LNCaP clone FGC (cell line): ENCODE measurements around the gene VLDLR.

Experiments used
- DNase-seq: peaks from one replicate; pipeline ENCODE4 v3.0.0-alpha.2; 2011; ENCODE audit warnings: low read depth
- H3K4me3 ChIP-seq: 2 replicates; pipeline ENCODE4 v1.5.1; 2011; ENCODE audit warnings: mild to moderate bottlenecking, low read depth, low read length, control low read depth
- CTCF ChIP-seq: IDR thresholded peaks from 2 replicates; pipeline ENCODE4 v1.5.1; 2012; ENCODE audit warnings: mild to moderate bottlenecking; ENCODE audit not compliant: control insufficient read depth, insufficient read depth; ENCODE audit errors: extremely low read depth

VLDLR gene

GRCh38 chr9:2674141-2674824 is 52.7 kb downstream of the VLDLR start:
- DNase-seq = no peak
- no peak overlapping the region for H3K4me3 ChIP-seq
- TF ChIP-seq CTCF = no peak

- H3K4me3 ChIP-seq = no peak overlapping the region
- TF ChIP-seq CTCF = no peak
- no peak for DNase-seq
Observed at GRCh38 chr9:2675834-2676233, 54.2 kb downstream of the VLDLR start.

- no peak for TF ChIP-seq CTCF
- no peak for DNase-seq
- no peak overlapping the region for H3K4me3 ChIP-seq
Observed at GRCh38 chr9:2676466-2676865, 54.9 kb downstream of the VLDLR start.

- no peak for TF ChIP-seq CTCF
- peak; percentile 69 for DNase-seq
- no peak overlapping the region for H3K4me3 ChIP-seq
Observed at GRCh38 chr9:2677915-2678889, 56.6 kb downstream of the VLDLR start.

- no peak overlapping the region for H3K4me3 ChIP-seq
- no peak for TF ChIP-seq CTCF
Observed at GRCh38 chr9:2679011-2679410, 57.4 kb downstream of the VLDLR start.

GRCh38 chr9:2681981-2682380 is 60.4 kb downstream of the VLDLR start:
- TF ChIP-seq CTCF = no peak
- no peak overlapping the region for H3K4me3 ChIP-seq
- no peak for DNase-seq

More at GRCh38 chr9:2679011-2679410, 57.4 kb downstream of the VLDLR start:
- DNase-seq = no peak
